ENCODE measurements around the gene TECPR1.

DNA sequence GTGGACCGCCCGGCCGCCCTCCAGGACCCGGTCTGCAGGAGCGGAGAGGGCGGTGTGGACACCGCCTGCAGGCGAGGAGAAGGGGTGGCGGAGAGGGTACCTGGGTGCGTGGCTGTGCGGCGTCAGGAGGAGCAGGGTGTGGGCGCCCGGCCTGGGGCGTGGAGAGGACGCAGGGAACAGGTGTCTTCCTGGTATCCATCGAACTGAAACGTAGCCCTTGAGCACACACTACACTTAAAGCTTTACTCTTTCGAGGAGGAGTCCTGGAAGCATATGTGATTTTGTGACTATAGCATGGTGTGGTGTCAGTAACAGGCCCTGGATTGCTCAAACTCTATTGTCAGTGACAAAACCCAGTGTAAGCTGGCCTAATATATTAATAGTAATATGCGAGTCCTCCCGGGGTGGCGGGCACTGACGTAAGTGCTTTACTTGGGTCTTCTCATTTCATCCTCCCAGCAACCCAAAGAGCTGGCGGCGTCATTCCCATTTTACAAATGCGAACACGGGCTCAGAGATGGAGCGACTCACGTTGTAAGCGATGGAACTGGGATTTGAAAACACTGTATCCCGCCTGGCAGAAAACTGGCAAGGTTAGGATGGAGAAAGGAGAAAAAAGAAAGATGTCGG, 508 bp upstream of the TECPR1 start:
- TF ChIP-seq, protein P1, sequence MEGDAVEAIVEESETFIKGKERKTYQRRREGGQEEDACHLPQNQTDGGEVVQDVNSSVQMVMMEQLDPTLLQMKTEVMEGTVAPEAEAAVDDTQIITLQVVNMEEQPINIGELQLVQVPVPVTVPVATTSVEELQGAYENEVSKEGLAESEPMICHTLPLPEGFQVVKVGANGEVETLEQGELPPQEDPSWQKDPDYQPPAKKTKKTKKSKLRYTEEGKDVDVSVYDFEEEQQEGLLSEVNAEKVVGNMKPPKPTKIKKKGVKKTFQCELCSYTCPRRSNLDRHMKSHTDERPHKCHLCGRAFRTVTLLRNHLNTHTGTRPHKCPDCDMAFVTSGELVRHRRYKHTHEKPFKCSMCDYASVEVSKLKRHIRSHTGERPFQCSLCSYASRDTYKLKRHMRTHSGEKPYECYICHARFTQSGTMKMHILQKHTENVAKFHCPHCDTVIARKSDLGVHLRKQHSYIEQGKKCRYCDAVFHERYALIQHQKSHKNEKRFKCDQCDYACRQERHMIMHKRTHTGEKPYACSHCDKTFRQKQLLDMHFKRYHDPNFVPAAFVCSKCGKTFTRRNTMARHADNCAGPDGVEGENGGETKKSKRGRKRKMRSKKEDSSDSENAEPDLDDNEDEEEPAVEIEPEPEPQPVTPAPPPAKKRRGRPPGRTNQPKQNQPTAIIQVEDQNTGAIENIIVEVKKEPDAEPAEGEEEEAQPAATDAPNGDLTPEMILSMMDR (IDR thresholded peaks at IDR 0.05), result no peak
- TF ChIP-seq EZH2 (IDR thresholded peaks at IDR 0.05; ENCODE audit: borderline replicate concordance, insufficient read depth, low read depth, low read length, poor library complexity, severe bottlenecking), result no peak

Measured in B cell (primary cell).